Mucosa of rectum (tissue), 2 donors: ENCODE data around the gene NAGS.
"Not testable (repeated sequence)": the region's sequence is repeated elsewhere in the genome, so short reads cannot be mapped to it uniquely, and the experiment has no call there.

Source experiments
- H3K27ac ChIP-seq, 2 donors: one replicate each; pipeline ENCODE4 v1.7.0; 2013; ENCODE audit warnings: inconsistent platforms in 2 of 2, low read depth in 2 of 2, low read length in 2 of 2
- H3K27me3 ChIP-seq, 2 donors: one replicate each; pipeline ENCODE4 v1.7.0; 2013; ENCODE audit warnings: low read length in 2 of 2; ENCODE audit not compliant: control insufficient read depth in 2 of 2, insufficient read depth in 2 of 2
- H3K36me3 ChIP-seq, 2 donors: one replicate each; pipeline ENCODE4 v1.7.0; 2013; ENCODE audit warnings: low read length in 2 of 2; ENCODE audit not compliant: control insufficient read depth in 2 of 2, insufficient read depth in 2 of 2
- H3K4me1 ChIP-seq, 2 donors: one replicate each; pipeline ENCODE4 v1.7.0; 2013; ENCODE audit warnings: low read length in 2 of 2, mild to moderate bottlenecking in 1 of 2; ENCODE audit not compliant: control insufficient read depth in 2 of 2, insufficient read depth in 2 of 2
- H3K4me3 ChIP-seq, 2 donors: one replicate each; pipeline ENCODE4 v1.7.0; 2013; ENCODE audit warnings: low read length in 2 of 2
- H3K9ac ChIP-seq, 2 donors: one replicate each; pipeline ENCODE4 v1.7.0; 2013; ENCODE audit warnings: low read length in 2 of 2, low read depth in 1 of 2, mild to moderate bottlenecking in 1 of 2
- H3K9me3 ChIP-seq, 2 donors: one replicate each; pipeline ENCODE4 v1.7.0; 2013; ENCODE audit warnings: low read length in 2 of 2; ENCODE audit not compliant: control insufficient read depth in 2 of 2
- donor health status: healthy.
- donor health status: Normal muscosa, but diverticular disease.

The NAGS gene

DNA sequence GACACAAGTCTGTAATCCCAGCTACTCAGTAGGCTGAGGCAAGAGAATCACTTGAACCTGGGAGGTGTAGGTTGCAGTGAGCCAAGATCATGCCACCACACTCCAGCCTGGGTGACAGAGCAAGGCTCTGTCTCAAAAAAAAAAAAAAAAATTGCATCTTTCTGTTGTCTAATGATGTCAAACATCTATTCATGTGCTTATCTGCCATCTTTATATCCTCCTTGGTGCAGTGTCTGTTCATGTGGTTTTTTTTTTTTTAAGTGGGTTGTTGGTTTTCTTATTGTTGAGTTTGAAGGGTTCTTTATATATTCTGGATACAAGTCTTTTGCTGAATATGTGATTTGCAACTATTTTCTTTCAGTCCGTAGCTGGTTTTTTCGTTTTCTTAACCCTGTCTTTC lies 33.0 kb upstream of the NAGS start:
- H3K27me3 ChIP-seq = peaks cover 9 to 16% of the 10 kb centered on the region in 2 donors
- H3K9me3 ChIP-seq, H3K36me3 ChIP-seq, H3K4me1 ChIP-seq, H3K27ac ChIP-seq, H3K9ac ChIP-seq, H3K4me3 ChIP-seq: not testable (repeated sequence)

DNA sequence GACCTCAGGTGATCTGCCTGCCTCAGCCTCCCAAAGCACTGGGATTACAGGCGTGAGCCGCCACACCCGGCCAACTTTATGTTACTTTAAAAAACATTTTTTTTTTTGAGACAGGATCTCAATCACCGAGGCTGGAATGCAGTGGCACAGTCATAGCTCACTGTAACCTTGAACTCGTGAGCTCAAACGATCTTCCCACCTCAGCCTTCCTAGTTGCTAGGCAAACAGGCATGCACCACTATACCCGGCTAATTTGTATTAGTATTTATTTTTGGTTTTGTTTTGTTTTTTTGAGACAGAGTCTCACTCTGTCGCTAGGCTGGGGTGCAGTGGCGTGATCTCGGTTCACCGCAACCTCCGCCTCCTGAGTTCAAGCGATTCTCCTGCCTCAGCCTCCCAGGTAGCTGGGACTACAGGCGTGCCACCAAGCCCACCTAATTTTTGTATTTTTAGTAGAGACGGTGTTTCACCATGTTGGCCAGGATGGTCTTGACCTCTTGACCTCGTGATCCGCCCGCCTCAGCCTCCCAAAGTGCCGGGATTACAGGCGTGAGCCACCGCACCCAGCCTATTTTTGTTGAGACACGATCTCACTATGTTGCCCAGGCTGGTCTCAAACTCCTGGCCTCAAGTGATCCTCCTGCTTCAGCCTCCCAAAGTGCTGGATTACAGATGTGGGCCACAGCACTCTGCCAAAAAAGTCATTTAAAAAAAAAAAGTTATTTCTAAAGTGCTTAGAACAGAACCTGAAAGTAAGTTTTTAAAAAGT lies 31.8 kb upstream of the NAGS start:
- not testable (repeated sequence) for H3K4me3 ChIP-seq, H3K4me1 ChIP-seq, H3K27ac ChIP-seq, H3K9ac ChIP-seq, H3K9me3 ChIP-seq, H3K36me3 ChIP-seq
- peaks cover 11 to 19% of the 10 kb centered on the region in 2 donors for H3K27me3 ChIP-seq

DNA sequence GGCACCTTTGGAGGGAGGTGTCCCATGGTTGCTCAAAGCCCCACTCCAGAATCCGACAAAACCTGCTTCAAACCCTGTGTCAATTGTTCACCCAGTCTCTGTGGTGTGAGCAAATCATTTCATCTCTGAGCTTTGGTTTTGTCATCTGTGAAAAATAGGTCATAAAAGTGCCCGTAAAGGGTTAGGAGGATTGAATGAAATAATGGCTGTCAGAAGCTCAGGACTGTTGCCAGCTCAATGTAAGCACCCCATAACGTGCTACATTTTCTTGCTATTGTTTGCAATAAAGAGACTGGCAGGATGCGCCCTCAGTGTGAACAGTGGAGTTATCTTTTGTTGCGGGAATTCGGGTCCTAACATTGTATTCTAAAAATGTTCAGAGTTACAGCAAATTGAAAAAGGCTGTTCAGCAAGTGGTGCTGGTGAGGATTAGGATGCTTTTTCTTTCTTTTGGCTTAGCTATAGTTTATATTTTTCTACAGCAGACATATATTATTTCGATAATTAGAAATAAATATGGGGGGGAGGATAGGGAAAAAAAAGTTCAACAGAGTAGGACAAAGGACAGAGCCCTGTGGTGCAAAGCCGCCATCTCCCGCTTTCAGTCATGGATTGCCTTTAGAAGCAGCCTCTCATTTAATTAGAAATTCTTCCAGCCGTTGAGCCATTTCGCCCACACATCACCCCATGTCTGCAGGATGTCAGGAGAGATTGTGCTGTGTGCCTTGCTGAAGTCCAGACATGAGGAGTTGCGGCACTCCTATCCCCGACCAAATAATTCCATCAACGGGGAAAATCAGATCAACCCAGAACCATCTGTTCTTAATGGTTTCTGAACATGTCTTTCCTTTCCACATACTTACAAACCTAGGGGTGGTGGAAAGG lies 29.8 kb upstream of the NAGS start:
- H3K9ac ChIP-seq = no peak overlapping the region
- no peak overlapping the region for H3K4me3 ChIP-seq
- peaks cover 14 to 23% of the 10 kb centered on the region in 2 donors for H3K27me3 ChIP-seq
- no peaks in the 10 kb centered on the region for H3K36me3 ChIP-seq
- no peaks in the 10 kb centered on the region for H3K9me3 ChIP-seq
- no peak overlapping the region for H3K27ac ChIP-seq
- H3K4me1 ChIP-seq = no peaks in the 10 kb centered on the region

DNA sequence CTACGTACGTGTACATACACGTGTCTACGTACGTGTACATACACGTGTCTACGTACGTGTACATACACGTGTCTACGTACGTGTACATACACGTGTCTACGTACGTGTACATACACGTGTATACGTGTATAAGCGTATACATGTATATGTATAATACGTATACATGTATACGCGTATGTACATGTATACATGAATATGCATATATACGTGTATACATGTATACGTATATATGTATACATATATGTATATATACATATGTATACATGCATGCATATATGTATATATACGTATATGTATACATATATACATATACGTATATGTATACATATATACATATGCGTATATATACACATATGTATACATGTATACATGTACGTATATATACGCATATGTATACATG lies 28.5 kb upstream of the NAGS start:
- no peak overlapping the region for H3K27ac ChIP-seq
- H3K27me3 ChIP-seq = peaks cover 14 to 23% of the 10 kb centered on the region in 2 donors
- no peak overlapping the region for H3K9ac ChIP-seq
- H3K4me1 ChIP-seq = no peaks in the 10 kb centered on the region
- H3K9me3 ChIP-seq = no peaks in the 10 kb centered on the region
- no peak overlapping the region for H3K4me3 ChIP-seq
- no peaks in the 10 kb centered on the region for H3K36me3 ChIP-seq

DNA sequence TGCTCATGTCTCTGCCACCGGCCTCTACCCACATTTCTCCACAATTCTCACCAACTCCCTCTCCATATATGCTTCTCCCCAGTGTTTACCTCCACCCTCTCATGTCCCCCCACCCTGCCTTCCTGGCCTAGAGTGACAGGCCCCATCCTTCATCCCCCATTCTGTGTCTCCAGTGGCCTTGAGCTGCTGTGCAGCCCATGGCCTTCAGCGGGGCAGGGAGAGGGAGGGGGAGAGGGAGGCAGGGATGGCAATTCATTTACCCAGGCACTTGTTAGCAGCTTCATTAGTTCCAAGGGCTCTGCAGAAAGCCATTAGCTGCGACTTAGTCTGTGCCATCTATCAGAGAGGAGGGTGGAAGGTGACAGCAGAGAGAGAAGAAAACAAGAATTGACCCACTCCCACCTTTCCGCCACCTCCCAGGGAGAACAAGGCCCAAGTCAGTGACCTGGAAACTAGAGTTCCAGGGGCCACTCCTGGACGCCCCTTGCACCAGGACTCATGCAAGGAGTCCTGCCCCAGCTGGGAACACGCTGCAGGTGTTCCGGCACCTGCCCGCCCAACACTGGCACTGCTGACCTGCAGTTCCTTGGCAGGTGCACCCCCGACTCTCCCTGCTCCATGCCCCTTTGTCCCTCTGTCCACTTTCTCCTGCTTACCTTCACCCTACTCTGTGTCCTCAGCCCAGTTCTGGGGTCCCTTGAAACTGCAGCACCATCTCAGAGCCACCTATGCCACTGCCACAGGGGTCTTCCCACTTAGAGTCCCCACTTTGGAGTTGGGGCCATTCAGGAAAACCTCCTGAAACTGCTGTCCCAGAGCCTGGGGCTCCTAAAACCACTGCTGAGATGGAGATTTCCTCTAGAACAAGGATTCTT lies 27.2 kb upstream of the NAGS start:
- H3K27ac ChIP-seq = no peak overlapping the region
- H3K9ac ChIP-seq = no peak overlapping the region
- no peaks in the 10 kb centered on the region for H3K36me3 ChIP-seq
- no peaks in the 10 kb centered on the region for H3K9me3 ChIP-seq
- H3K27me3 ChIP-seq = peaks cover 24 to 28% of the 10 kb centered on the region in 2 donors
- H3K4me3 ChIP-seq = no peak overlapping the region
- no peaks in the 10 kb centered on the region for H3K4me1 ChIP-seq

DNA sequence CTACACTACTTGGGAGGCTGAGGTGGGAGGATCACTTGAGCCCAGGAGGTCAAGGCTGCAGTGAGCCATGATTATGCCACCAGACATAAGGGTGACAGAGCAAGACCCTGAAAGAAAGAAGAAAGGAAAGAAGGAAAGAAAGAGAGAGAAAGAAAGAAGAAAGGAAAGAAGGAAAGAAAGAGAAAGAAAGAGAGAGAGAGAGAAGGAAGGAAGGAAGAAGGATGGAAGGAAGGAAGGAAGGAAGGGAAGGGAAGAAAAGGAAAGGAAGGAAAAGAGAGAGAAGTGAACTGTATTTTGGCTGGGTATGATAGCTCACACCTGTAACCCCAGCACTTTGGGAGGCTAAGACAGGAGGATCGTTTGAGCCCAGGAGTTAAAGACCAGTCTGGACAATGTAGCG lies 26.3 kb upstream of the NAGS start:
- H3K27me3 ChIP-seq = peaks cover 29 to 36% of the 10 kb centered on the region in 2 donors
- H3K36me3 ChIP-seq = no peaks in the 10 kb centered on the region
- H3K27ac ChIP-seq = no peak overlapping the region
- no peak overlapping the region for H3K9ac ChIP-seq
- H3K4me3 ChIP-seq = no peak overlapping the region
- no peaks in the 10 kb centered on the region for H3K9me3 ChIP-seq
- no peaks in the 10 kb centered on the region for H3K4me1 ChIP-seq

DNA sequence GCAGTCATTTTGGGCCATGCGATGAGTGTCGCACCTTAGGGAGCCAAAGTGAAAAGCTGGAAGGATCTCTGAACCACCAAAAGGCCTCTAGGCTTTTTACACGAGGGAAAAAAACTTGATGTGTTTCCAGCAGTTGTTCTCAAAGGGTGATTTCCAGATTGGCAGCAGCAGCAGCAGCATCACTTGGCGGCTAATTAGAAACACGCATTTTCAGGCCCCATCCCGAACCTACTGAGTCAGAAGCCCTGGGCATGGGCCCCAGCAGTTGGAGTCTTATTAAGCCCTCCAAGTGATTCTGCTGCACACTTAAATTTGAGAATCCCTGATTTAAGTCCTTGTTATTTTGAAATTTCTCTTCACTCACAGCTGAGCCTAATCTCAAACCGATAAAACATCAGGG lies 25.4 kb upstream of the NAGS start:
- H3K4me1 ChIP-seq = peaks cover 7 to 8% of the 10 kb centered on the region in 2 donors
- H3K9me3 ChIP-seq = no peaks in the 10 kb centered on the region
- H3K9ac ChIP-seq = no peak overlapping the region
- H3K27ac ChIP-seq = no peak overlapping the region
- H3K4me3 ChIP-seq = no peak overlapping the region
- H3K27me3 ChIP-seq = peaks cover 35 to 37% of the 10 kb centered on the region in 2 donors
- no peaks in the 10 kb centered on the region for H3K36me3 ChIP-seq

DNA sequence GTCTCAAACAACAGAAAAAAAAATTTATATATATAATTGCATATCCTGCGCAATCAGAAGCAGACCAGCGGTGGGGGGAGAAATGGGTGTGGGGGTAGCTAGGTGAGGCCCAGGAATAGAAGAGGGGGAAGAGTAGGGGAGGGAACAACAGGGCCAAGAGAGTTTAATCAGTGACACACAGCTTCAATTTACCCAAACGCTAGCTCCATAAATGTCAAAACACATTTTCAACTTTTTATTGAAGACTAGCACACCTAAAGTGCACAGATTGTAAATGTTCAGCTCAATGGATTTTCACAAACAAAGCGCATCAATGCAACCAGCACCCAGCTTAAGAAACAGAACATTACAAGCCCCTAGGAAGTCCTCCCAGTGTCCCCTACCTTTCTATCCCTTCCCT lies 24.8 kb upstream of the NAGS start:
- no peaks in the 10 kb centered on the region for H3K36me3 ChIP-seq
- H3K27ac ChIP-seq = no peak overlapping the region
- peaks cover 31 to 36% of the 10 kb centered on the region in 2 donors for H3K27me3 ChIP-seq
- no peaks in the 10 kb centered on the region for H3K9me3 ChIP-seq
- no peak overlapping the region for H3K4me3 ChIP-seq
- H3K9ac ChIP-seq = no peak overlapping the region
- H3K4me1 ChIP-seq = peaks cover 8 to 9% of the 10 kb centered on the region in 2 donors

DNA sequence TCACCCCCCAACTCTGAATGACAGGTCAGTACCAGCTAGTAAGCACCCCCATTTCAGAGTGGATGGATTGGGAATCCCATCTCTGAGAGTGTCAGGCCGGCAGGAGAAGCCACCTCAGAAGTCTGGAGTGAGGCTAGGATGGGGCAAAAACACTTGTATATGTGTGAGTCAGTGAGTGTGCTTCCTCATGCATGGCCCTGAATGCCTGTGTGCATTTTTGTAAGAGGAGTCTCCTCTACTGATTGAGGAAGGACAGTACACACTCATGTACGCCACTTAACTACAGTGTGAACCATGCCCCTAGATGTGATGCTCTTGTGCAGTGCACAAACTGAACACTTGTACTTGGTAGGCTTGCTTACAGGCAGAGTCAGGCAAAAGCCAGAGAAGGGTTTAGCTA lies 22.3 kb upstream of the NAGS start:
- peaks cover 33 to 39% of the 10 kb centered on the region in 2 donors for H3K27me3 ChIP-seq
- H3K9ac ChIP-seq = no peak overlapping the region
- H3K36me3 ChIP-seq = no peaks in the 10 kb centered on the region
- H3K9me3 ChIP-seq = no peaks in the 10 kb centered on the region
- H3K4me3 ChIP-seq = no peak overlapping the region
- no peak overlapping the region for H3K27ac ChIP-seq
- peaks cover 8 to 9% of the 10 kb centered on the region in 2 donors for H3K4me1 ChIP-seq

DNA sequence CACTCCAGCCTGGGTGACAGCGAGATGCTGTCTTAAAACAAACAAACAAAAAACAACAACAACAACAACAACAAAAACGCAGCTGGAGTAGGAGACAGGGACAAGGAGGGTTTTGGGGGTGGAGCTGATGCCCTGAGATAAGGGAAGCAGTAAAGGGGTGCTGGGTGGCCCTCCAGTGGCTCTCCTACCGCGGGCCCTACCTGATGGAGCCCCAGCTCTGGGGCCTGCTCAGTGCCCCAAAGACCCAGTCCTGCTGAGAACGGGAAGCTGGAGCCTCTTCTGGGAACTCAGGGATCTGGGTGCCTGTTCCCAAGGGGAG lies 21.3 kb upstream of the NAGS start:
- Histone ChIP-seq H3K27me3 (peaks cover 38 to 40% of the 10 kb centered on the region in 2 donors), H3K9me3 (no peaks in the 10 kb centered on the region), H3K27ac (no peak overlapping the region), H3K4me3 (peak overlapping the region; percentile 7 to 14), H3K4me1 (peaks cover 8 to 9% of the 10 kb centered on the region in 2 donors), H3K36me3 (no peaks in the 10 kb centered on the region), H3K9ac (no peak overlapping the region)
